ENCODE measurements around the gene ZNF526.

Gene ZNF526

DNA sequence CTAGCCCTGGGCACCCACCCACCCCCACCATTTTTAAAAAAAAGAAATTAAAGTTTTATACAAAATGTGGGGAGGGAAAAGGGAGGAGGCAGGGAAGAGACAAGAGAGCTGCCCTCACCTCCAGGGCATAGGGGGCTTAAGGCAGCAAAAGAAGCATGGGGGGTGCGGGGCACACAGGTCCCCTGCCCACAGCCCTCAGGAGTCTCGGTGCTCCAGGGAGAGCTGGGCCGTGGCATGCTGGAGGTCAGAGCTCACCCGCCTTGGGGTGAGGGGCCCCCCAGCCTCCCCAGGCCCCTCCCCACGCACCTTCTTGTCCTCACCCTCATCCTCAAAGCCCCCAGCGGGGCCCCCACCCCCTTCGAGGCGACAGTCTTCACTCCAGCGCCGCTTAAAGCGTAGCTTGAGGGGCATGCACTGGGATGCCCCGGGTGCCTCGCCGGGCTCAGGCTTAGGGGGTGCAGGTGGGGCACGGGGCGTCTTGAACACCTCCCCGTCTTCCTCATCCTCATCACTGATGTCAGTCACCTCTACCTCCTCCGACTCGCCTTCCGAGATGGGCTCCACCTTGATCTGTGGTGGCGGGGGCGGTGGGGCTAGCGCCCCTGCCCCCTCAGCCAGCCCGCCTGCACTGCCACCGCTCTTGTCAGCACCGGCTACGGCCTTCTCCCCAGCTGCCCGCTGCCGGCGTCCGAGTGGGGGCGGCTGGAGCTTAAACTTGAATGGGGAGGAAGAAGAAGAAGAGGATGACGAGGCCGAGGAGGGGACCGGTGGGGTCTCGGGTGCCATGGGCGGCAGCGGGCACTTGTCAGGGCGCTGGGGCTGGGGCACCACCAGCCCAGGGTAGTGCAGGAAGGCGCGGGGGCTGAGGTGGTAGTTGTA, 28.4 kb downstream of the ZNF526 start:
- no peaks in the 10 kb centered on the region for H3K9me3 ChIP-seq
- no peaks in the 10 kb centered on the region for H3K27me3 ChIP-seq
- H3K4me1 ChIP-seq, result peaks cover 19% of the 10 kb centered on the region
- TF ChIP-seq, protein P1, sequence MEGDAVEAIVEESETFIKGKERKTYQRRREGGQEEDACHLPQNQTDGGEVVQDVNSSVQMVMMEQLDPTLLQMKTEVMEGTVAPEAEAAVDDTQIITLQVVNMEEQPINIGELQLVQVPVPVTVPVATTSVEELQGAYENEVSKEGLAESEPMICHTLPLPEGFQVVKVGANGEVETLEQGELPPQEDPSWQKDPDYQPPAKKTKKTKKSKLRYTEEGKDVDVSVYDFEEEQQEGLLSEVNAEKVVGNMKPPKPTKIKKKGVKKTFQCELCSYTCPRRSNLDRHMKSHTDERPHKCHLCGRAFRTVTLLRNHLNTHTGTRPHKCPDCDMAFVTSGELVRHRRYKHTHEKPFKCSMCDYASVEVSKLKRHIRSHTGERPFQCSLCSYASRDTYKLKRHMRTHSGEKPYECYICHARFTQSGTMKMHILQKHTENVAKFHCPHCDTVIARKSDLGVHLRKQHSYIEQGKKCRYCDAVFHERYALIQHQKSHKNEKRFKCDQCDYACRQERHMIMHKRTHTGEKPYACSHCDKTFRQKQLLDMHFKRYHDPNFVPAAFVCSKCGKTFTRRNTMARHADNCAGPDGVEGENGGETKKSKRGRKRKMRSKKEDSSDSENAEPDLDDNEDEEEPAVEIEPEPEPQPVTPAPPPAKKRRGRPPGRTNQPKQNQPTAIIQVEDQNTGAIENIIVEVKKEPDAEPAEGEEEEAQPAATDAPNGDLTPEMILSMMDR (IDR thresholded peaks at IDR 0.05; ENCODE audit: low read depth, low read length), result no peak
- H3K36me3 ChIP-seq, result peaks cover 23% of the 10 kb centered on the region
- no peak for DNase-seq
- no peak overlapping the region for H3K4me3 ChIP-seq (ENCODE audit: low read depth, low read length)

DNA sequence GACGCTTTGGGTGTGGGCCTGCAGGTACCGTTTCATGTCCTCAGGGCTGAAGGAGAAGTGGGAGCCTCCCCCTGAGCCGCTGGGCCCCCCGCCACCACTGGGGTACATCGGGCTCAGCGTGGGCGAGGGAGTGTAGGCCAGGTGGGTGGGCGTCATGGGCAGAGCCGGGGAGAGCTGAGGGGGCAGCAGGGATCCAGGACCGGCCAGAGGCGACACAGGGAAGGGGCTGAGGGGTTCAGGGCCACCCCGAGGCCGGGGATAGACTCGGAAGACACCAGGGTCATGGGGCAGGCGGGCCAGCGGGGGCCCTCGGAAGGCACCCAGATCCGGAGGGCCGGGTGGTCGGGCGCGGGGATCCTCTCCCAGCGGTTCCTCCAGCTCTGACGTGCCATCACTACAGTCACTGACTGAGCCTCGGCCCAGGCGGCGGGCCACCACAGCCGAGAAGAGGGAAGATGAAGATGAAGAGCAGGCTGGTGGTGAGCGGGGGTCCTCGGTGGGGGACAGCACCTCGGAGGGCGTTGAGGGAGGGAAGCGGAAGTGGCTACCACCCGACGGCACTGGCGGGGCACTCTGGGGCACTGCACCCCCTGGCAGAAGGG, 29.1 kb downstream of the ZNF526 start:
- Histone ChIP-seq H3K36me3 (peaks cover 23% of the 10 kb centered on the region), H3K4me3 (ENCODE audit: low read depth, low read length) (no peak overlapping the region), H3K9me3 (no peaks in the 10 kb centered on the region), H3K27me3 (no peaks in the 10 kb centered on the region), H3K4me1 (peaks cover 19% of the 10 kb centered on the region)
- TF ChIP-seq, protein P1 (IDR thresholded peaks at IDR 0.05; ENCODE audit: low read depth, low read length), result no peak
- no peak for DNase-seq

DNA sequence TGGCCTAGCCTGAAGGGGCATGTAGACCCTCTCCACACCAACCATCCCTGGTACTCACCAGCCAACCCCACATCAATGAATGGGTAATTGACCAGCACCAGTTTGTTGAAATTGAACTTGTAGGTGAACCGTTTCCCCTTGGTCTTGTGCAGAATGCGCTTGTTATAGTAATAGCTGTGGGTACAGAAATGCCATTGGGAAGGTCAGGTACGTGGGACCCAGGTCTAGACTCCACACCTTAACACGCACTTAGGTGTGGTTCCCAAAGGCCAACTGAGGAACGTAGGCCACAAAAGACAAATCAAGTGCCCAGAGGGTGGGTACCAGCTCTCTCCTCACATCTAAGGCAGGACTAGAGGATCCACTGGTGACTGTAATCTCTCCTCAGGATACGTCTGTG, 29.7 kb downstream of the ZNF526 start:
- no peak for DNase-seq
- Histone ChIP-seq H3K4me1 (peaks cover 19% of the 10 kb centered on the region), H3K9me3 (no peaks in the 10 kb centered on the region), H3K36me3 (peaks cover 26% of the 10 kb centered on the region), H3K4me3 (ENCODE audit: low read depth, low read length) (no peak overlapping the region), H3K27me3 (no peaks in the 10 kb centered on the region)
- TF ChIP-seq, protein P1 (IDR thresholded peaks at IDR 0.05; ENCODE audit: low read depth, low read length), result no peak

DNA sequence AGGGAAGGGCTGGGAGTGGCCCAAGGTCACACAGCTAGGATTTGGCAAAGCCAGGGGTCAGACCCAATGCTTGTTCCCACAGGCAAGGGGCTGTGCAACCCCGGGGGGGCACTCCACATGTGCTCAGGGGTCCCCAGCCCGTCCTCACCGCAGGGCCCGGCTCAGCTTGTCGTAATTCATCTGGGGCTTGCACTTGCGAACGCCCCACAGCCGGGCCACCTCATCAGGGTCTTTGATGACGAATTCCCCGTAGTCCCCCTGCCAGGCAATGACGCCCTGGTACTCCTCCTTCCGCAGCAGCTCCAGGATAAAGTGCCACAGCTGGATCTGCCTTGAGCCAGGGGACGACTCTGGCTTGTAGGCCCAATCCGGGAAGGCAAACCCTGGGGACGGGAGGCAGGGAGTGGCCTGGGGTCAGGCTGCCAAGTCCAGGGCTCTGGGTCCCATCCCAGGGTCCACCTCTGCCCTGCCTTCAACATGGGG, 30.1 kb downstream of the ZNF526 start:
- TF ChIP-seq, protein P1 (IDR thresholded peaks at IDR 0.05; ENCODE audit: low read depth, low read length), result no peak
- peaks cover 19% of the 10 kb centered on the region for H3K4me1 ChIP-seq
- H3K36me3 ChIP-seq, result peaks cover 26% of the 10 kb centered on the region
- H3K27me3 ChIP-seq, result no peaks in the 10 kb centered on the region
- H3K4me3 ChIP-seq (ENCODE audit: low read depth, low read length), result no peak overlapping the region
- no peaks in the 10 kb centered on the region for H3K9me3 ChIP-seq
- DNase-seq, result no peak

DNA sequence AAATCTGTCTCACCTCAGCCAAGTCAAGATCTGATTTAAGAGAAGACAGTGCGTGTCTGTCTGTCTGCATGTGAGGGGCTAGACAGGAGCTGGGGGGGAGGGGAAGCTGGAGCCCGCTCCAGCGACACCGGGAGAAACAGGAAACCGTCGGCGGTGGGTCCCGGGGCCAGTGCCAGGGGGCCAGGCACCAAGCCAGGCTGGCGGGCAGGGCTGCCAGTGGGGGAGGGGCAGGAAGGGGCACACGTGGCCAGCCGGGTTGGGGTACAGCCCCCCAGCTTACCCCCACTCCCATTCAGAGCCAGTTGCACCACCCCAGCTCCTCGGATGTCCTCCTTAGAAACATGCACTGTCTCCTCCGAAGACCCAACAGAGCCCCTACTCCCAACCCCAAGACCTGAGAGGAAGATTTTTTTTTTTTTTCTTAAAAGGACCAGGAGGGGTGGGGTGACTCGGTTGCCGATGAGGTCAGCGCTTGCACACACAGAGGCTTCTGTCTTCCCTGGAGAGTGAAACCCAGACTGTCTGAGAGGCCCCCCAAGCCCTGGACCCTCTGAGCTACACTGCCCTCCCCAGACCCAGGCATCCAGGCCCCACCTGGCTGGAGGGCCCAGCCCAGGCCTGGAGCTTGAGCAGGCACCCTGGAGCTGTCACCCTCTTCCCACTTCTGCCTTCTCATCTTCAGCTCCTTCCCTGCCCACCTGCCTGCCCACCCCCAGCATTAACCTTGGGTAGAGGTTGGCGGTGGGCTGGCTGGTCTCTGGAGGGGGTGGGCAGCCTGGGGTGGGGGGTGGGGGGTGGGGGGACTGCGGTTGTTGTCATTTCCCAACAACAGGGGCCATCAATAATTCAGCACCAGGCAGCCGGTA, 30.8 kb downstream of the ZNF526 start:
- Histone ChIP-seq H3K36me3 (peaks cover 26% of the 10 kb centered on the region), H3K4me1 (peaks cover 17% of the 10 kb centered on the region), H3K27me3 (no peaks in the 10 kb centered on the region), H3K4me3 (ENCODE audit: low read depth, low read length) (peak overlapping the region; percentile 28), H3K9me3 (no peaks in the 10 kb centered on the region)
- DNase-seq, result no peak
- TF ChIP-seq, protein P1 (IDR thresholded peaks at IDR 0.05; ENCODE audit: low read depth, low read length), result no peak
